HG02852 (cell line): Measurements from ENCODE around the gene FTSJ3.
"Not testable (repeated sequence)": the region's sequence is repeated elsewhere in the genome, so short reads cannot be mapped to it uniquely, and the experiment has no call there.

ENCODE experiments used
- ATAC-seq: cut with Tn5 transposase; IDR thresholded peaks from one replicate; pipeline ENCODE4 v1.9.1; 2021; ENCODE audit warnings: mild to moderate bottlenecking, moderate library complexity; ENCODE audit not compliant: unreplicated experiment

Gene FTSJ3

DNA sequence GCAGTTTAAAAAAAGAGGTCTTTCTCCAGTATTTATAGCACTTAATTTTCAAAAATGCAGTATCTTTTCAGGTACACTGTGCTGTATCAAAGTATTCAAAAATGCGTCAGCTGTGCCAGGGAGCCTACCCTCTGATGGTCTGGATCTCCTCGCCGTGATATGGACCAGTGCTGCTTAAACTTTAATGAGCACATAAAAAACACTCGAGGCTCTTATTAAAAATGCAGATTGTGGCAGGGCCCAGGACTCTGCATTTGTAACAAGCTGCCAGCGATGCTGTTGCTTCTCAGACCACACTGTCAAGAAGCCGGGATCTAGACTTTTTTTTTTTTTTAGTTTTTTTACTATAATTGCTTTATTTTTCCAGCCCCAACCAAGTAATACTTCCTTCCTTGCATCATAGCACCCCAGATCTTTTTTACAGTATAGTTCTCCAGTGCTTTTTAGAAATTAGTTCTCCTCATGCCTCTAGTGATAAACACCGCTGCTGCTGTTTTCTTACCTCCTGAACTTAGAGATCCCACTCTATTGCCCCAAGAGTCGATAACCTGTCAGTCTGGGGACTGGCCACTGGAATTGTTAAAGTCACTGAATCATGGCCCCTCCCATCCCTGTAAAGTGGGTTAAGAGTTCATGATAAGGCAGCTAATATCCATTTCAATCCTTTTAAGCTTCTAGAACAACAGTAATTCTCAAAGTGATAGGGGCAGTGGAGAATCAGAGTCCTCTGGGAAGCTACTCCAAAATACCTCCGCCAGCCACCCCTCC, 16.6 kb upstream of the FTSJ3 start:
- ATAC-seq = no peak

DNA sequence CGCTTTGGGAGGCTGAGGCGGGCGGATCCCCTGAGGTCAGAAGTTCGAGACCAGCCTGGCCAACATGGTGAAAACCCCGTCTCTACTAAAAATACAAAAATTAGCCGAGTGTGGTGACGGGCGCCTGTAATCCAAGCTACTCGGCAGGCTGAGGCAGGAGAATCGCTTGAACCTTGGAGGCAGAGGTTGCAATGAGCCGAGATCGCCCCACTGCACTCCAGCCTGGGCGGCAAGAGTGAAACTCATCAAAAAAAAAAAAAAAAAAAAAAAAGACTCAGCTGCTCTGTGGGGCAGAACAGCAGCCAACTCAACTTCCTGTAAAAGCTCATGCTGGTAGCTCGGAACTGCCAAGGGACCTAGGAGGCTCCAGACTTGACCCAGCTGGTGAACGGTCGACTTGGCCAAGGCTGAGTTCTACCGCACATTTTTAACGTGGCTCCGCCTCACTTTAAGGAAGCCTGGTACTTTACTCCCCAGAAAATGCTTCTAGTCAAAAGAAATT, 16.0 kb upstream of the FTSJ3 start:
- ATAC-seq = not testable (repeated sequence)

DNA sequence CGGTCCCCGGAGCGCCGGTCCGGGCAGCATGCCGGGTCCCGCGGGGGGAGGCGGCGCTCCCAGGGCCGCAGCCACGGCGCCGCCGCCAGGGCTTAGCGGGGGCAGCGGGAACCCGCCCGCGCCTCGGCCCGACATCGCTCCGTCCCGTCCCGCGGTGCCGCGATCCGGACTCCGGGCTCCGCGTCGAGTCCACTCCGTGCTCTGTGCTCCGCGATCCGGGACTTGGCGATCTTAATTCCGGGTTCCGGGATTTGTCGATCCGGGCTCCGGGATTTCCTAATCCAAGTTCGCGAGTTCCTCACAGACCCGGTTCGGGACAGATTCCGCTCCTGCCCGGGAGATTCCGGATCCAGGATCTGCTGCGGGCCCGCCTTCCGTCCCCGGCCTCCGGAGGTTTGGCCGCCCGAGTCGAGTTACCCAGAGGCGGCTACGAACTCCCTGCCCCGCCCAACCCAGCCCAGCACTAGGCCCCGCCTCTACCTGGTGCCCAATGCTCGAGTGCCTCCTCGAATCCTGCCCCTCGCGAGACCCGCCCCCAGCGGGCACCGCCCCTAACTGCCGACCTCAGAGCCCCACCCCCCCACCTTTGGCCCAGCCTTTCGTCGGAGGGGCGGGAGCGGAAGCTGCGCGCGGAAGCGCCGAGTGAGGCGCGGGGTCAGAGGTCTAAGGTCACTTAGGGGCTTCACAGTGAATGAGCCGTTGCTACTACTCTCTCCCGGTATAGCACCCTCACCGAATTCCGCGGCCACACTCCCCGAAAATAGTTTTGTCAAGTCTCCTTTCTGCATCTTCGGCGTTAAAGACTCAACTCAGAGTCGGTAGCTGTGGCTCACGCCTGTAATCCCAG, 15.3 kb upstream of the FTSJ3 start, which contains the start of gene SMARCD2:
TSS of gene SMARCD2 (minus strand) at position 146 of the 847 bp plus-strand sequence. CDS start at position 135, 11 bp downstream.
- peak; percentile 79 for ATAC-seq

DNA sequence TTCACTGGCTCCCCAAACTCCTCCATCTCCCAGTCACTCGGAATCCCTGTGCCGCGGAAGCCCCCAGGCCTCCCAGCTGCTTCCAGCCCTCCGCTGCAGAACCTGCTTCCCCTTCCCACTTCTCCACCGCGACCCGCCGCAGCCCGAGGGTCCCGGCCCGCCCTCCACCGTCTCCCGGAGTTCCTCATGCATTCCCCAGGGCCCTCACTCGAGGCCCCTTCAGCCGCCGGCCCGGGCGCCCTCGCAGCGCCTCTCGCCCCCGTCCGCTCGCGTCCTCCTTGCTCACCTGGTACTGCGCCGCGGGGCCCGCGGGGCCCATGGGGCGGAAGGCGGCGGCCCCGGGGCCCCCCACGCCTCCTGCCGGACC, 14.7 kb upstream of the FTSJ3 start:
- ATAC-seq = peak; percentile 33

DNA sequence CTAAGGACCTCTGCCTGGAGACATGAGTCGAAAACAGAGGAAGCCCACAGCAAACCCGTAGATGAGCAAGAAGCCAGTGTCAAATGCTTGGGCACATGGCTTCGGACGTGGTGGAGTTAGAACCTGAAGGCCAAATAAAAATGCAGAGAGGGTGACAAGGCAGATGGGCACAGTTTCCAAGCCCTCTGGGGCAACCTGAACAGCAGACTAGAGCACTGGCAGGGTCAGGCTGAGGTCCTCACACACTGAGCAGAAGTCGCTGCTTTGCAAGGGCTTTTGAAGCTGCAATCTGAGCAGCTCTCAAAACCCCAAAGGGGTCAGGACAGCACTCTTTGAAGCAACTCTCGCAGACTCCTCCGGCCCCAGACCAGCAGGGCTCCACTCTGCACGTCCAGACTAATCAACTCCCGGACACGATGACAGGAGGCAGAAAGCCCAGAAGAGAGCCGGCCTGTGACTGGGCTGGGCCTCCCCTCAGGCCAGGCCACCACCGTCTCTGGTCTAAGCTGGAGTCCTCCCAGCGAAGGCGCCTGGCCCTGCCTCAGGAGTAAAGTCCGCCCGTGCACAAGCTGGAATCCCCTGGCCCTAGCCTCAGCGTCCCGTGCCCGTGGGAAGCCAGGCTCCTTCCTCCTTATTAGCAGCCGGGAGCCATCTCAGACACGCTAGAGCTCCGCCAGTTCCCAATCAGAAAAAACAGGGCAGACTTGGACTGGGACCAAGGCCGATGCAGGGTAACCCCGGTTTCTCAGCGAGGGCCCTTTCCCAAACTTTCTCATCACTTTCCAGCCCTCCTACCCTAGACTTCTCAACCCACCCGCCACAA, 14.1 kb upstream of the FTSJ3 start:
- no peak for ATAC-seq

DNA sequence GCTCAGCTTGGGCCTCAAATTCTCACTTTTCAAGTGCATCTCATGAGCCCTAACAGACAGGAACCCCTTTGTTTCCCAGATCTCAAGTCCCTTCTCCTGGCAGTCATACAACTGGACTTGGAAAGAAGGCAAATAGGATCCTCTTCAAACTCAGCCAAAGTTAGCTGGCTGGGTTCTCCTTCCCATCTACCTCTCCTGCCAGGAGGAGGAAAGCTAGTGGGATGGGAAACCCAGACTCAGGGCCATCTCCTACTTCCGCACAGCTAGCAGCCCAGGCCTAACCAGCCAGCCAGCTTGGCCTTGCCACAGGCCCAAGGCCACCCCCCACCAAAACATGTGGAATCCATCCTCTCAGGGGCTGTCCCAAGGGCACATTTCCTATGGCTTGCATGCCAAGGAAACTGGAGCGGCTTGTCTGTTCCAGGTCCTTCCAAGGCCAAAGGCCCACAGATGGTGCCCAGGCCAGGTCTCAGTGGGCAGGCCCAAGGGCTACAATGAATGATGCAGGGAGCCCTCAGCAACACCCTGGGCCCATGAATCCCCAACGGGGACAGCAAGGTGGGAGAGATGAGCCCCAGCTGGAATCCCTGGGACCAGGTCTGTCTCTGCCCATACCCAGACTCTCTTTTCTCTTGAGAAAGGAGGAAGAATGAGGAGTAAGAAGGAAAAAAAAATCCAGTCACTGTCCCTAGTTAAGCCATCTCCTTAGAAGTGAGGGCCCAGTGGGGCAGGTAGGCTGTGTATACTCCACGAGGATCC, 13.3 kb upstream of the FTSJ3 start:
- ATAC-seq = no peak

DNA sequence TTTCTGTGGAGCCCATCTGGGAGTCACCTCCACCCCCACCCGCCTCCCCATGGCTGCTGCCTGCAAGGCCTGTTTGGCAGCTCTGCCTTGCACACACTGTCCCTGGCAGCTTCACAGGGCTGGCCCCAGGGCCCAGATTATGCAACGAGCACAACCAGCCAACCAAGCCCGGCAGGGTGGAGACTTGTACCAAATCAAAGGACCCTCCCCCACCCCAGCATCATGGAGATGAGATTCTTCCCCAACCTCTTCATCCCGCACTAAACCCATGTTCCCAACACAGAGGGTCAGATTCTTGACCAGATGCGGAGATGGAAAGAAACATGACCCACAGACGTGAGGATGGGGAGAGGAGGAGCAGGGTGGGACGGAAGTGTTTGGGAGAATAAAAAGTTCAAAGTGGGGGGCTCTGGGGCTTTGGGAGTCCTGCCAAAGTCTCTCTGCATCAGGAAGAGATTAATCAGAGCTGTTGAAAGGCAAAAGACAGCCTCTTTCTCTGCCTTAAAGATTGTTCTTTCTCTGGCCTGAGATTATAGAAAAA, 11.2 kb upstream of the FTSJ3 start:
- no peak for ATAC-seq

DNA sequence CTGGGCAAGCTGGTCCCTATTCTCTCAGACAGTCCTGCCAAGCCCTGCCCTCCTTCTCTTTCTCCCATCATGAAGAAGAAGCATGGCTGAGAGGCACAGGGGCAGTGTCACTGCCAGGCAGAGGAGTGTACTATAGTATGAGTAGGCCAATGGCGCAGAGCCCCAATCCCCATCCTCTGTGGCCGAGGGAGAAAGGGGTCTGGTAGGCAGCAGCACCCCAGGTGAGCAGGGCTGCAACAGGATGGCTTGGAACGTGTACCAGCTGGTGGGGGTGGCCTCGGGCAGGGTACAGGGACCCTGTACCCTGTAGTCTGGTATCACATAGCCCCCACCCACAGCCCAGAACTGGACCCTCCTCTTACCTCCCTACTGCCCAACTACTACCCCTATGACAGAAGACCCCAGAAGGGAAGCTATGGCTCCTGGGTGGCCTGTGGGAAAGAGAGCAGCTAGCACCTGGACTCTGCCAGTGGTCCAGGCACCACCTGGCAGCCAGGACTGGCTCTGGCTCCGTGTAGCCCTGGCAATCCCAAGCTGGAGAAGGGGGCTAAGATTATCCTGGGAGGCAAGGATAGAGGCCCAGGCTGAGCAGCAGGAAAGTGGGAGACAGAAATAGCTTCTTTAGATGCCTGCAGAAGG, 10.6 kb upstream of the FTSJ3 start:
- ATAC-seq = no peak

DNA sequence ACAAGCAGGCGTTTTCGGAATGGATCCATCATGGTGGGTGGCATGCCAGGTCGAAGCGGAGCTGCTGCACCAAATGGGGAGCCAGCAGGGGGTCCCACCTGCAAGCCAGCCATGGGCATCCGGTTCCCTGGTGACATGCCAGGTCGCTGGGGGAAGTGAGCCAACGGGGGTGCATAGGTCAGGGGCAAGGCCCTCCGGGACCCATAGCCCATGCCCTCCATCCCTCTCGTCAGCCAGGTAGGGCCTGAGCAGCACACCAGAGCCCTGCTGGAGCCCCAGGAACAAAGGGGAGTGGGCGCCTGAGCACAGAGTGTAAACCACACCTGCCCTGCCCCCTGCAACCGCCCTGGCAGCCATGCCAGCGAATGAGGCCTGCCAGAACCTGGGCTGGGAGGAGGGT, 10.0 kb upstream of the FTSJ3 start:
- no peak for ATAC-seq

DNA sequence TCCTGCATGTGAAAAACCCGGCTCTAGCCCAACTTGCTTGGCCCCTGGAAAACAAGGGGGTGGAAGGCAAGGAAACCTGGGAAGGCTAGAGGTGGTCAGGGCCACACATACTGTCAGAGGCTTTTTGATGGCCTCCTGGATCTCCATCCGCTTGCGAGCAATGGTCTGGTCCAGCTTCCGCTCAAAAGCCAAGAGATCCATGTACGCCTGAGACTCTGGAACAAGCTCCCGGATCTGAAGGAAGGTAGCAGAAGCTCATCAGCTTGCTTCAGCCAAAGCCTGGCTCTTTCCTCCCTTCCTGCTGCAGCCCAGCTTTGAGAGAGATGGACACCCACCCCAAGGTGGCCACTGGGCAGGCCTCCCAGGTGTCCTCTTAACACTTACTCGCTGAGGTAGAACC, 9.3 kb upstream of the FTSJ3 start:
- no peak for ATAC-seq

DNA sequence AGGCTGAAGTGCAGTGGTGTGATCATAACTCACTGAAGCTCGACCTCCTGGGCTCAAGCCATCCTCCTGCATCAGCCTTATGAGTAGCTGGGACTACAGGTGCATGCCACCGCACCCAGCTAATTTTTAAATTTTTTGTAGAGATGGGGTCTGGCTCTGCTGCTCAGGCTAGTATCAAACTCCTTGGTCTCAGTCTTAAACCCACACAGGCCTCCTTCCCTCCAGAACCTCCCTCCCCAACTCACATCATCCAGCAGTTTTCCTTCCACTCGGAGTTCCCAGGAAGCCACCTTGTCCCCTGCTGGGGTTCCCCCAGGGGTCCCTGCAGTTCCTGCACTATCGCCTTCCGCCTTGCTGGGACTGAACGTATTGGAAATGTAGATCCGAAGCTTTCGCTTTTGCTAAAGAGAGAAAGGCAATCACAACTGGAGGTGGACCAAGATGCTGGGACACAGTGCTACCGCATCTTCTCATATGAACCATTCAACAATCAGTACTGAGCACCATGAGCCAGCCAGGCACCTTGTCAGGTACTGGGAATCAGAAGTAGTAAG, 7.8 kb upstream of the FTSJ3 start:
- ATAC-seq = no peak

DNA sequence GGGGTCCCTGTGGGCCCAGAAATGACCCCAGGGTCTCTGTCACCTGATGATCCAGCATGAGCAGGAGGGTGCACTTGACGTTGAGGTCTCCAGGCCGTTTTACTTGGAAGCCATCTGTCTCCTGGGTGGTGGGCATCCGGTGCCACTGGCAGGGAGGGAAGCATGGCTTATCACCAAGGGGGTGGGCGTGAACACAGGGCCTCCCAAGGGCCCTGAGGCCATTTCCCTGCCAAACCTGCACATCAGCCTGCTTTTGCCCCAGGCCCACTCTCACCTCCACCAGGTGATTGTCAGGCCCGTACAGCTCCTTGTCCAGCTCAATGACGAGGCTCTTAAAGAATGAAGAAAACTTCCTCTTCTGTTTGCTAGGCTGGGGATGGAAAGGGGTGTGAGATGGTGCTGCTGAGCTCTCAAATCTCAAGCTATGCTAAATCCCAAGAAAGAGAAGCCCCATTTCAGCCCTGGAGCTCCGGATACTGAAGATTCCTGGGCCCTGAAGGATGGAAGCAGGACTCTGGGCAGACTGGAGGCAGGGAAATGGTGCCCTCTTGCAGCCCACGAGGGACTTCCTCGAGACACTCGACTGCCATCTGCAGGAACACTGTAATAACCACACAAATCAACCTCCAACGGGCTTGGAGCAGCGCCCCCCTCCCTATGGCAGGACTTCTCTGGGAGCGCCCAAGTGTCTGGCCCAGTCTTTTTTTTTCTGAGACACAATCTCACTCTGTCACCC, 7.1 kb upstream of the FTSJ3 start:
- peak; percentile 61 for ATAC-seq

DNA sequence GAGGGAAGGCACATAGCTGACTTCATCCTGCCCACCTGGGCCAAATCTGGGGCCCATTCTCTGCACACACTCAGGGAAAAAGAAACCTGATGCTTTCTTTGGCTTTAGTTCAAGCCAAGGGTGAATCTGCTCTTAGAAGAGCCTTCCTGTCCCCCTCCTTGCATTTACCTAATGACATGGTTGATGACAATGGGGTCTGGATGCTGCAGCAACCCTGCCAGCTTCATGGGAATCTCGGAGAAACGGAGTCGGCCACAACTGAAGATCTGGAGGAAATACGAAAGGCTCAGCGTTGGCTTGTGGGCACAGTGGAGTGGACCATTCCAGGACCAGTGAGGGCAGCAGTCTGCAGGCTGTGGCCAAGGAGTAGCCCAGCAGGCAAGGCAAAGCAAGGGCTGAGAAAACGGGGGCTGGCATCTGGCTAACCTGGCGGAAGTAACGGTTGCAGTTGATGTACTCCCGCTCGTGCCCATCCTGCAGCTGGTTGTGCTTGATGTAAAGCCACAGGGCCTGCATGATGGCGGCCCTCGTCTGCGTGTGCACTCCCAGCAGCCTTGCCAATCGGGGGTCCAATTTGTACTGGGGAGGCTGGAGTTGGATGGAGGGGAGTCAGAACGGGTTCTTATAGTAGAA, 6.4 kb upstream of the FTSJ3 start:
- no peak for ATAC-seq

DNA sequence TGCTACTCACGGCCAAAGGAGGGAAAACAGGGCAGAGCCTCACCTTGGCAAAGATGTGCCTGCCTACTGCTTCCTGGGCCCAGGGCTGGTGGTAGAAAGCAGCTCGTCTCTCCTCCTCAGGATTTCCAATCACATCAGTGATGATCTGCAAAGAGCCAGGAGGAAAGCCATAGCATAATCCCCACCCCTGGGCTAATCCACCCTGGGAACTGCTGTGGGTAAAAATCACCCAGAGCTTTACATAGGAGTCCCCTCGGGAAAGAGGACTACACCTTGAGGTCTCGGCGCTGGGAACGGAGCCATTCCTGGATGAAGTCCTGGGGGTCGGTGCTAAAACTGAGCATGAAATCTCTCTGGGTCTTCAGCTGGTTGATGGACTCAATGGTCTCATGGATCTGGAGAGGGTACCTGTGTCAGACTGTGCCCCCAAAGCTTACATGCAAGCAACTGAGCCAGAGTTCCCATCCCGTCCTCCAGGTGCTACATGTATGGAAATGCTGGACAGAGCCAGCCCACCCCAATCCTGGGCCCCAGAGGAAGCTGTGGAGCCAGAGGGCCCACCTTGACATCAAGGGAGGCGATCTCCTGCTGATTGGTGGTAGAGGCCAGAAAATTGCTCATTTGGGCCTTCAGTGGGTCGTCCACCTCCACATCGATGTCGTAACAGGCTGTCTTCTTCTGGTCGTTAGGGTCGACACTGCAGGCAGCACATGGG, 5.7 kb upstream of the FTSJ3 start:
- no peak for ATAC-seq

DNA sequence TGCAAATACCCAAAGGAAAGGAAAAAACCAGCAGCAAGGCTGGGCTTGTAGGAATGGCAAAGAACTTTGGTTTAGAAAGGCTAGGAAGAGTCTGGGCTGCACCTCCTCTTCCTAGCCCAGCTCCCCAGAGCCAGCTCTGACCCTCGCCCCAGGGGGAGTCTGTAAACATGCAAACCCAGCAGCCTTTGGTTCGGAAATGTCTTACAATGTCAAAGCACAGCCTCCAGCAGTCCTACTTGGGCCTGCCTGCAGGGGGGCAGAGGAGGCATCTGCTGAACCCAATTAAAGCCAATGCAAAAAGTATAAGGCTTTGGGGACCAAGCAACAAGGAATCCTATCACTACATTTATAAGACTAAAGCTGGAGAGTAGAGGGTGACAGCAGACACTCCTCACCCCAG, 5.0 kb upstream of the FTSJ3 start:
- ATAC-seq = no peak

DNA sequence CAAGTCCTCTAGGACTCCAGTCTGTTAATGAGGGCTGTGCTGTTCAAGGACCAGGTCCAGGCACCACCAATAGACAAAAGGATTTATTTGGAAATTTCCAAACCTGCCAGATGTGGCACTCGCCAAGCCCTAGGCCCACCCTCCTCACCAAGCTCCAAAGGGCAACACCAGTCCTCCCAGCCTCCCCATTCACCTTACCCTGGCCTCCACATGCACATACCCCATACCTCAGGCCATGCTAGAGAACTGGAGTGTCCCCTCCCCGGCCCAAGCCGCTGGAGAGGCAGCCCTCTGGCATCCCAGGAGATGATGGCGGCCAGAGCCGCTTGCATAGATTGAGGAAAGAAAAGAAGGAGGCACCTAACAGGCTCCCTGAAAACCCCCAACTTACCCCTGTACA, 4.6 kb upstream of the FTSJ3 start:
- ATAC-seq = no peak

DNA sequence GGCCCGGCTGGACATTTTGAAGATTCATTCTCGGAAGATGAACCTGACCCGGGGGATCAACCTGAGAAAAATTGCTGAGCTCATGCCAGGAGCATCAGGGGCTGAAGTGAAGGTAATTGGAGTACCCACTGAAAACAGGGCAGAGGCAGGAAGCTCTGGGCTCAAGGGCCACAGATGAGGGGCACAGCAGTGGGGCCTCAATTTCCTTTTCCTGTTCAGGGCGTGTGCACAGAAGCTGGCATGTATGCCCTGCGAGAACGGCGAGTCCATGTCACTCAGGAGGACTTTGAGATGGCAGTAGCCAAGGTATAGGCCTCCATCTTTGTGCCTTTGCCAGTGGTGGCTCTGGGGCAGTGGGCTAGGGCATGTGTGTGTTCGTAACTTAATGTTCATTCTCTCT, 4.0 kb upstream of the FTSJ3 start:
- ATAC-seq = no peak
